ENCODE measurements around the gene WDR18. TPM values are rescaled to one million over a fixed set of nuclear protein-coding genes. Genes with fewer than 3 reads are reported as not detected.
A peak's percentile ranks its signal among the peaks of the same experiment; 100 is the strongest.

Gene WDR18
- total RNA-seq, 6 experiments from 2014 or later, result 47.5 to 55.8 (median 51.3) TPM

DNA sequence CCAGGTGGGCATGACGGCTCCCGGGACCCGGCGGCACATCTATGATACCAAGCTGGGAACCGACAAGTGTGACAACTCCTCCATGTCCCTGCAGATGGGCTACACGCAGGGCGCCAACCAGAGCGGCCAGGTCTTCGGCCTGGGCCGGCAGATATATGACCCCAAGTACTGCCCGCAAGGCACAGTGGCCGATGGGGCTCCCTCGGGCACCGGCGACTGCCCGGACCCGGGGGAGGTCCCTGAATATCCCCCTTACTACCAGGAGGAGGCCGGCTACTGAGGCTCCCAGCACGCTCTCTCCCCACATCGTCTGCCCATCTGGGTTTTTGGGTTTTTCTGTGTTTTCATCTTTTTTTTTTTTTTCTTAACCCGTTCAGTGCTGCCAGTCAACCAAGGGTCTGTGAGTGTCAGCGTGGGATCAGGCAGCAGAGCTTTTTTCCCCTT, 53.5 kb downstream of the WDR18 start:
- no peak for DNase-seq
- peak overlapping the region; percentile 48; the same call in 1 of the 2 replicates for H3K27ac Mint-ChIP-seq
- TF ChIP-seq, protein P1, sequence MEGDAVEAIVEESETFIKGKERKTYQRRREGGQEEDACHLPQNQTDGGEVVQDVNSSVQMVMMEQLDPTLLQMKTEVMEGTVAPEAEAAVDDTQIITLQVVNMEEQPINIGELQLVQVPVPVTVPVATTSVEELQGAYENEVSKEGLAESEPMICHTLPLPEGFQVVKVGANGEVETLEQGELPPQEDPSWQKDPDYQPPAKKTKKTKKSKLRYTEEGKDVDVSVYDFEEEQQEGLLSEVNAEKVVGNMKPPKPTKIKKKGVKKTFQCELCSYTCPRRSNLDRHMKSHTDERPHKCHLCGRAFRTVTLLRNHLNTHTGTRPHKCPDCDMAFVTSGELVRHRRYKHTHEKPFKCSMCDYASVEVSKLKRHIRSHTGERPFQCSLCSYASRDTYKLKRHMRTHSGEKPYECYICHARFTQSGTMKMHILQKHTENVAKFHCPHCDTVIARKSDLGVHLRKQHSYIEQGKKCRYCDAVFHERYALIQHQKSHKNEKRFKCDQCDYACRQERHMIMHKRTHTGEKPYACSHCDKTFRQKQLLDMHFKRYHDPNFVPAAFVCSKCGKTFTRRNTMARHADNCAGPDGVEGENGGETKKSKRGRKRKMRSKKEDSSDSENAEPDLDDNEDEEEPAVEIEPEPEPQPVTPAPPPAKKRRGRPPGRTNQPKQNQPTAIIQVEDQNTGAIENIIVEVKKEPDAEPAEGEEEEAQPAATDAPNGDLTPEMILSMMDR (IDR thresholded peaks at IDR 0.05), result no peak
- peaks cover 36% of the 10 kb centered on the region for H3K4me1 Mint-ChIP-seq (ENCODE audit: low read depth)
- peaks cover 6% of the 10 kb centered on the region; the same call in 1 of the 2 replicates for H3K9me3 Mint-ChIP-seq
- H3K27me3 Mint-ChIP-seq (ENCODE audit: insufficient read depth), result peaks cover 33% of the 10 kb centered on the region
- H3K4me3 Mint-ChIP-seq, result peak overlapping the region; percentile 28
- peaks cover 10% of the 10 kb centered on the region for H3K36me3 Mint-ChIP-seq (ENCODE audit: low read depth)

DNA sequence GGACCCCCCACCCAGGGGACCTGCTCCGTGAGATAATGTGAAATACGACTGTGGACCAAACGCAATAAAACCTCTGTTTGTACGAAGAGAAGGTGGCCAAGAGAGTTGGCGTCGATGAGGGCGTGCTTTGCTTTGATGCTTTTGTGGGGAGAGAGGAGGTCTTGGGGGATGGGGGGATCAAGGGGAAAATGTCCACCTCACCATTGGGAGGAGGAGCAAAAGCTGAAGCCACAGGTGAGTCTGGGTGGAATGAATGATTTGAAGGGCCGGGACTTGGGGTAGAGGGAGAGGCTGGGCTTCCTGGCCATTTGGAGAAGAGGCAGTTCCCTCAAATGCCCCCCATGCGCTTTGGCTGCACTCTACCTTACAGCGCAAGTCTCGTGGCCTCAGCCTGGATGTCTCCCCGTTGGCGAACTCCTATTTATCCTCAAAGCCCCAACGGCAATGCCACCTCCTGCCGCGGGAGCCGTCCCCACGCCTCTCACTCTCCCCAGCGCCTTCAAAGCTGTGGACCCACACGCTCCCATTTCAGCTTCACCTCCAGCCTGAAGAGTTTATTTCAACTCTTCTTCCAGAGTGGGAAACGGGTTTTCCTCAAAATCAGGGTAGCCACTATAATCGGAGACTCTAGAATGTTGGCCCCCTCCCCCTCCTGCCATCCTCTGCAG, 55.0 kb downstream of the WDR18 start:
- peaks cover 36% of the 10 kb centered on the region for H3K4me1 Mint-ChIP-seq (ENCODE audit: low read depth)
- H3K27me3 Mint-ChIP-seq (ENCODE audit: insufficient read depth), result peaks cover 32% of the 10 kb centered on the region
- peaks cover 10% of the 10 kb centered on the region for H3K36me3 Mint-ChIP-seq (ENCODE audit: low read depth)
- DNase-seq, result no peak
- H3K4me3 Mint-ChIP-seq, result peak overlapping the region; percentile 91
- peaks cover 6% of the 10 kb centered on the region; the same call in 1 of the 2 replicates for H3K9me3 Mint-ChIP-seq
- peak overlapping the region; percentile 49 for H3K27ac Mint-ChIP-seq
- TF ChIP-seq, protein P1 (IDR thresholded peaks at IDR 0.05), result no peak

DNA sequence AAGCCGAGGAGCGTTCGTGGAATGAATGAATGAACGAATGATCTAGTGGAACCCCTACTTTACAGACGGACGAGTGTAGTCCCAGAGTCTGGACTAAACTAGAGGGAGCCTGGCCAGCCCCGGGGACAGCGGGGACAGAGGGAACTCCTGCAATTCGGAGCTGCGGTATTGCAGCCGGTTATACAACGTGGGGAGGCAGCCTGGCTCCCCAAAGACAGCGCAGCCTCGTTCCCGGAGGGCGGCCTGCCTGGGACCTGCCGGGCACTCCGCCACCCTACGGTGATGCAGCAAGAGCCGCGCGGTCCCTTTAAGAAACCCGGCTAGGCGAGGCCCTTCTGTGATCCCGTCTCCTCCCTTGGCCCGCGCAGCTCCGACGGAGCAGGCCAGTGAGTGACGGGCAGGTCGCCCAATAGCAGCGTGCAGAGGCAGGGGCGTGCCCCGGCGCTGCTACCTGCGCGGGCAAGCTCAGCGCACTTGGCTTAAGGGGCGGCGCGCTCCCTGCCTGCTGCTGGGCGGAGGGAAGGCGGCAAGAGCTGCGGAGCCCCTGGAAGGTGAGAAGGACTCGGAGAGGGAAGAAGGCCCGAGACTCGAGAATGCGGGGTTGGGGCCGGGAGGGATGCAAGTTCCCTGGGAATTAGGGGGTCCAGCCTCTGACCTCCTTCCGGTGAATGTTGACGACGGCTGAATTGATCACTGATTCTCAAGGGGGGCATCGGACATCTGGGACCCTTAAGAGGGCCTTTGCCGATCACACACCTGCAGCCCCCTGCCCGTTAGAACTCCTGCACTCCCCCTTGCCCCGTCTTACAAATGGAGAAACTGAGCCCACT, 55.7 kb downstream of the WDR18 start, which contains the start of gene ABCA7:
ABCA7 (plus strand) TSS at position 462 of the 830 bp plus-strand sequence. CDS start 1,255 bp downstream, outside the sequence.
- peak within 1 kb of the TSS; percentile 49 for H3K27ac Mint-ChIP-seq
- peaks cover 10% of the 10 kb centered on the region for H3K36me3 Mint-ChIP-seq (ENCODE audit: low read depth)
- peaks cover 6% of the 10 kb centered on the region; the same call in 1 of the 2 replicates for H3K9me3 Mint-ChIP-seq
- DNase-seq, result peak; percentile 98
- H3K4me1 Mint-ChIP-seq (ENCODE audit: low read depth), result peaks cover 36% of the 10 kb centered on the region
- H3K4me3 Mint-ChIP-seq, result peak within 1 kb of the TSS; percentile 91
- TF ChIP-seq, protein P1 (IDR thresholded peaks at IDR 0.05), result peak; percentile 9; the same call in 1 of the 2 replicates
- peaks cover 32% of the 10 kb centered on the region for H3K27me3 Mint-ChIP-seq (ENCODE audit: insufficient read depth)

DNA sequence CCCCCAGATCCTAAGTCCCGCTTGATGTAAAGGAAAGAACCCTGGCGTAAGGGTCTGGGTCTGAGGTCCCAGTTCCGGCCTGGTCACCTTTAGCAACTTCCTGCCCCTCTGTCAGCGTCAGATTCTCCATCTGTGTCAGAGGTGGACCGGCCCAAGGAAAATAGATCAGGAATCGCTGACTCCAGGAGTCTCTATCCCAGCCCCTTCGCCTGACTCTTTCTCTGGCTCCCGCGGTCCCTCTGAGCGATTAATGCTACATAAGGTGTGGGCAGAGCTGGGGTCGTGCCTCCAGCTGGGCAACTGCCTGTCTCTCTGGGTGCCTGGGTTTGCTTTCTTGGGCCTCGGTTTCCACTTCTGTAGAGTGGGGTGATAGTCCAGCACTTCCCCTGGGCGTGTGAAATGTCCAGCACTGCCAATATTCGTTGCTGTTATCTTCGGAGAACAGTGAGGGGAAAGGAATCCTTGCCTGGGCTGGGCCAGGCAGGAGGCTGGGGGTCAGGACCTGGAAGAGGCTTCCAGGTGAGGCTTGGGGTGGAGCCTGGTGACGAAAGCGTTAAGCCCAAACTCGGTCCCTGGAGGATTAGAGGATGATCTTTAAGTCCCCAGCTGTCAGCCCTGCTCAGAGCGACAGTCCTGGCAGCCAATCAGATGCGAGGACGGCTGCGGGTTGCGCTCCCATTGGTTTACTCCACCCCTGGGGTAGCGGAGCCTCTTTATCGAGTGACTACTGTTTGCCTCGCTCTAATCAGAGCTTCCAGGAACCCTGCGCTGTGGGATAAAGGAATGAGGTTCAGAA, 56.5 kb downstream of the WDR18 start:
- peak overlapping the region; percentile 91 for H3K4me3 Mint-ChIP-seq
- TF ChIP-seq, protein P1 (IDR thresholded peaks at IDR 0.05), result no peak
- peak; percentile 93 for DNase-seq
- H3K9me3 Mint-ChIP-seq, result peaks cover 12% of the 10 kb centered on the region; the same call in 1 of the 2 replicates
- peaks cover 36% of the 10 kb centered on the region for H3K4me1 Mint-ChIP-seq (ENCODE audit: low read depth)
- peak overlapping the region; percentile 49 for H3K27ac Mint-ChIP-seq
- peaks cover 30% of the 10 kb centered on the region for H3K27me3 Mint-ChIP-seq (ENCODE audit: insufficient read depth)
- H3K36me3 Mint-ChIP-seq (ENCODE audit: low read depth), result peaks cover 10% of the 10 kb centered on the region

Measured in HFFc6 (cell line).